ENCODE results near the gene YIPF5. TPM values are rescaled to one million over a fixed set of nuclear protein-coding genes. Genes with fewer than 3 reads are reported as not detected.

Gene YIPF5
- total RNA-seq, 1 donor from 2014 or later: 19.7 TPM

DNA sequence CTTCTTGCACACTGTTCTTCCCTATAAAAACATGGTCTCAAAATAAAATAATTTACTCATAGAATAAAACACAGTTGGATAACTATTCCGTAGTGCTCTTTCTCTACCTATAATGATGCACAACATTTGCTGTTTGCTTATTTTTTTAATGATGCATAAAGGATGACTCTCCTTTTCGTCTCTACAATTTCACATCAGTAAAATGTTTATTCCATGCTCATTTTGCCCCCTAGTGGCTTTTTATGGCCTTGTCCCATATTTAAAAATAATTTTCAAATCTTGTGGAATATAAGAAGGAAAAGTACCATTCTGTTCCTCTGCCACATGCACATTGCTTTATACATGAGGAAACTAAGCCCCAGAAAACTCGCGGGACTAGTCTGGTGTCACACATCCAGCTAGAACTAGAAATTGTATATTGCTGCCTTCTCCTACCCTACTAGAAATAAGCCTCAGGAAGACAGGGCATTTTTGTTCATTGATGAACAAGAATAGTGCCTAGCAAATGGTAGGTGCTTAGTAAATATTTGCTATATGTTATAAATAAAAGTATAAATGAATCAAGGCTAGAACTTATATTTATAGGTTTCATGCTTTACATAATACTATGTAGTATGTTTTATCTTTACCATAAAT lies 12.9 kb upstream of the YIPF5 start:
- TF ChIP-seq, protein P1, sequence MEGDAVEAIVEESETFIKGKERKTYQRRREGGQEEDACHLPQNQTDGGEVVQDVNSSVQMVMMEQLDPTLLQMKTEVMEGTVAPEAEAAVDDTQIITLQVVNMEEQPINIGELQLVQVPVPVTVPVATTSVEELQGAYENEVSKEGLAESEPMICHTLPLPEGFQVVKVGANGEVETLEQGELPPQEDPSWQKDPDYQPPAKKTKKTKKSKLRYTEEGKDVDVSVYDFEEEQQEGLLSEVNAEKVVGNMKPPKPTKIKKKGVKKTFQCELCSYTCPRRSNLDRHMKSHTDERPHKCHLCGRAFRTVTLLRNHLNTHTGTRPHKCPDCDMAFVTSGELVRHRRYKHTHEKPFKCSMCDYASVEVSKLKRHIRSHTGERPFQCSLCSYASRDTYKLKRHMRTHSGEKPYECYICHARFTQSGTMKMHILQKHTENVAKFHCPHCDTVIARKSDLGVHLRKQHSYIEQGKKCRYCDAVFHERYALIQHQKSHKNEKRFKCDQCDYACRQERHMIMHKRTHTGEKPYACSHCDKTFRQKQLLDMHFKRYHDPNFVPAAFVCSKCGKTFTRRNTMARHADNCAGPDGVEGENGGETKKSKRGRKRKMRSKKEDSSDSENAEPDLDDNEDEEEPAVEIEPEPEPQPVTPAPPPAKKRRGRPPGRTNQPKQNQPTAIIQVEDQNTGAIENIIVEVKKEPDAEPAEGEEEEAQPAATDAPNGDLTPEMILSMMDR (conservative IDR thresholded peaks at IDR 0.05; ENCODE audit: low read depth, low read length): peak; percentile 70
- no peak overlapping the region for H3K4me3 ChIP-seq (ENCODE audit: low read depth, low read length)
- no peak for DNase-seq (ENCODE audit: low read depth)

DNA sequence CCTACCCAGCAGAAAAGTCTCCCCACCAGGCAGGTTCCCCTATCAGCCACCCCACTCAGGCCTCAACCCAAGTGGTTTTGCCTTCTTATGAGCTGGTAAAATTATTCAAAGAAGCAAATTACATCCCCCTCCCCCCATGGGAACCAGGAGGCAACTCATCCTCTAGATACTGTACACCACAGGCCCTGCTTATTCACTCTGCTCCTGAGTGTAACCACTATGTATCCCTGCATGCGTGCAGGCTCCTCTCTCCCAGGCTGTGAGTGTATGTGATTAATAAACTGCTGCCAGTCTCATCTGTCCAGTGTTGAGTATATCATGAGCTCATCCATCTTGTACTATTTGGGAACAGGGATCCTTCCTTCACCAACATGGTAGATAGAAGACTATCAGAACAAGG lies 8.8 kb upstream of the YIPF5 start:
- DNase-seq (ENCODE audit: low read depth): no peak
- TF ChIP-seq, protein P1 (conservative IDR thresholded peaks at IDR 0.05; ENCODE audit: low read depth, low read length): no peak
- H3K4me3 ChIP-seq (ENCODE audit: low read depth, low read length): no peak overlapping the region

DNA sequence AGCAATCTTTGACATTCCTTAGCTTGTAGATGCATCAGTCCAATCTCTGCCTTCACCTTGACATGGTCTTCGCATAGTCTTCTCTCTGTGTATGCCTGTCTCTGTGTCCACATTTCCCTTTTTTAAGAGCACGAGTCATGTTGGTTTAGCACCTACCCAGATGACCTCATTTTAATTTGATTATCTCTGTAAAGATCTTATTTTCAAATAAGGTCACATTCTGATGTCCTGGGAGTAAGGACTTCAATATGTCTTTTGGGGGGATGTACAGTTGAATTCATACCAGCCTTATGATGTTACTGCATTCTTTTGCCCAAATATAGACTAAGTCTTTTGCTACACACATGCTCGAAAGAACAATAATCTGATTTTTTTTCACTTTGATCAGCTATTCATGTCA lies 7.1 kb upstream of the YIPF5 start:
- TF ChIP-seq, protein P1 (conservative IDR thresholded peaks at IDR 0.05; ENCODE audit: low read depth, low read length): no peak
- no peak for DNase-seq (ENCODE audit: low read depth)
- H3K4me3 ChIP-seq (ENCODE audit: low read depth, low read length): no peak overlapping the region

- no peak overlapping the region for H3K4me3 ChIP-seq (ENCODE audit: low read depth, low read length)
- no peak for DNase-seq (ENCODE audit: low read depth)
- TF ChIP-seq, protein P1 (conservative IDR thresholded peaks at IDR 0.05; ENCODE audit: low read depth, low read length): no peak
Observed at GRCh38 chr5:144173766-144174165, 3.3 kb upstream of the YIPF5 start.

DNA sequence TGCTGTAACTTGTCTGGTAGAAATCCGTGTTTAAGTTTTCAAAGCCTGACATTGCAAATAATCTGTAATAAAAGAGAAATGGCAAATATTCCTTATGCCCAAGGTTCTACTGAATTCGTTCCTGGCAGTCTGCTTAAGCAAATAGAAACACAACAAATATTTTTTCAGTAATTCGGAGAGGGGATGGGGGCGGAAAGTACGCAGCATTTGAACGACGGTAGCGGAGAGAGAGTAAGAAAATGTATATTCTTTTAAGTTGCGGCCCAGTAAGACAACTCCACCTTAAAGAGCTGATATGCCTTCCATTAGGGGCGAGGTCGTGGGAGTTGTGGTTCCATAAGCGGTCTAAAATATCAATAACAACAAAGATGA lies 569 bp downstream of the YIPF5 start:
- TF ChIP-seq, protein P1 (conservative IDR thresholded peaks at IDR 0.05; ENCODE audit: low read depth, low read length): no peak
- DNase-seq (ENCODE audit: low read depth): no peak
- H3K4me3 ChIP-seq (ENCODE audit: low read depth, low read length): peak overlapping the region; percentile 73

DNA sequence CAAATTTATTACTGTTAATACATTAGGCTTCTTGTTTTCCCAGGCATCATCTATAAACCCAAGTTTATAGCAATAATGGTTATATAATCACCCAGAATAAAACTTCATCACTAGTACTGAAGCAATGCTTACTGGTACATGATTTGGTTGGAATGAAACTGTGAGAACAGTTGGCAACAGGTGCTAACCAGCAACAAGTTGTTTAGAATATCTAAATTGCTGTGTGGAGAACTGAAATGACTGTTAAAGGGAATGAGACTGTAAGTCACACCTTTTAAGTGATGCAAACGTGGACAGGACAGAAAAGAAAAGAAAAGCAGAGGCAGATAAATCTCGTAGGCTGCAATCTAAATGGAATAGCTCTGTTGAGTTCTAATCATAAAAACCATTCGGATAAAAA lies 2.5 kb downstream of the YIPF5 start:
- no peak overlapping the region for H3K4me3 ChIP-seq (ENCODE audit: low read depth, low read length)
- no peak for DNase-seq (ENCODE audit: low read depth)
- TF ChIP-seq, protein P1 (conservative IDR thresholded peaks at IDR 0.05; ENCODE audit: low read depth, low read length): no peak

GRCh38 chr5:144166696-144167095 lies 3.8 kb downstream of the YIPF5 start:
- TF ChIP-seq, protein P1 (conservative IDR thresholded peaks at IDR 0.05; ENCODE audit: low read depth, low read length): no peak
- no peak overlapping the region for H3K4me3 ChIP-seq (ENCODE audit: low read depth, low read length)
- no peak for DNase-seq (ENCODE audit: low read depth)

All from epithelial cell of proximal tubule (primary cell).